ENCODE measurements around the gene FOLR2. TPM values are rescaled to one million over a fixed set of nuclear protein-coding genes. Genes with fewer than 3 reads are reported as not detected.
"Not testable (repeated sequence)": the region's sequence is repeated elsewhere in the genome, so short reads cannot be mapped to it uniquely, and the experiment has no call there.

FOLR2 gene
- total and polyA plus RNA-seq, 10 donors = 16.1 to 62.3 (median 23.0) TPM

DNA sequence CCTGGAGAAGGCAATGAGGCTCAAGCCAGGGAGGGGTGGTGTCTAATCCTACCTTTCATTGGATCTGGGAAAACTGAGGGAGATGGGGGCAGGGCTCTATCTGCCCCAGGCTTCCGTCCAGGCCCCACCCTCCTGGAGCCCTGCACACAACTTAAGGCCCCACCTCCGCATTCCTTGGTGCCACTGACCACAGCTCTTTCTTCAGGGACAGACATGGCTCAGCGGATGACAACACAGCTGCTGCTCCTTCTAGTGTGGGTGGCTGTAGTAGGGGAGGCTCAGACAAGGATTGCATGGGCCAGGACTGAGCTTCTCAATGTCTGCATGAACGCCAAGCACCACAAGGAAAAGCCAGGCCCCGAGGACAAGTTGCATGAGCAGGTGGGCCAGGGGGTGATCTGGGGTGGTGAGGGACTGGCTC lies 24.6 kb upstream of the FOLR2 start, which contains the start of gene FOLR1:
Gene FOLR1 (plus strand): TSS at position 180 of the 421 bp plus-strand sequence. CDS start 34 bp downstream, at position 214.
- Histone ChIP-seq H3K36me3 (no peaks in the 10 kb centered on the region), H3K27me3 (replicated peaks in 1 of 7) (no peaks in the 10 kb centered on the region), H3K4me1 (no peaks in the 10 kb centered on the region), H3K27ac (no peak within 1 kb of the TSS), H3K9me3 (no peaks in the 10 kb centered on the region), H3K4me3 (no peak within 1 kb of the TSS)
- intact Hi-C loops (cut with DNase I; ENCODE audit: low total_unique reads) = no loop called here
- TF ChIP-seq POLR2AphosphoS5 (IDR thresholded peaks at IDR 0.05) = no peak
- TF ChIP-seq, protein P1, sequence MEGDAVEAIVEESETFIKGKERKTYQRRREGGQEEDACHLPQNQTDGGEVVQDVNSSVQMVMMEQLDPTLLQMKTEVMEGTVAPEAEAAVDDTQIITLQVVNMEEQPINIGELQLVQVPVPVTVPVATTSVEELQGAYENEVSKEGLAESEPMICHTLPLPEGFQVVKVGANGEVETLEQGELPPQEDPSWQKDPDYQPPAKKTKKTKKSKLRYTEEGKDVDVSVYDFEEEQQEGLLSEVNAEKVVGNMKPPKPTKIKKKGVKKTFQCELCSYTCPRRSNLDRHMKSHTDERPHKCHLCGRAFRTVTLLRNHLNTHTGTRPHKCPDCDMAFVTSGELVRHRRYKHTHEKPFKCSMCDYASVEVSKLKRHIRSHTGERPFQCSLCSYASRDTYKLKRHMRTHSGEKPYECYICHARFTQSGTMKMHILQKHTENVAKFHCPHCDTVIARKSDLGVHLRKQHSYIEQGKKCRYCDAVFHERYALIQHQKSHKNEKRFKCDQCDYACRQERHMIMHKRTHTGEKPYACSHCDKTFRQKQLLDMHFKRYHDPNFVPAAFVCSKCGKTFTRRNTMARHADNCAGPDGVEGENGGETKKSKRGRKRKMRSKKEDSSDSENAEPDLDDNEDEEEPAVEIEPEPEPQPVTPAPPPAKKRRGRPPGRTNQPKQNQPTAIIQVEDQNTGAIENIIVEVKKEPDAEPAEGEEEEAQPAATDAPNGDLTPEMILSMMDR (IDR thresholded peaks at IDR 0.05 in 8 of 11, conservative IDR thresholded peaks at IDR 0.05 in 3 of 11) = no peak
- TF ChIP-seq POLR2A (IDR thresholded peaks at IDR 0.05) = no peak
- WGBS, 5 donors = 60 to 92% (median 82%) methylated on average over 4 to 5 of the region's 5 CpGs
- DNase-seq = no peak

DNA sequence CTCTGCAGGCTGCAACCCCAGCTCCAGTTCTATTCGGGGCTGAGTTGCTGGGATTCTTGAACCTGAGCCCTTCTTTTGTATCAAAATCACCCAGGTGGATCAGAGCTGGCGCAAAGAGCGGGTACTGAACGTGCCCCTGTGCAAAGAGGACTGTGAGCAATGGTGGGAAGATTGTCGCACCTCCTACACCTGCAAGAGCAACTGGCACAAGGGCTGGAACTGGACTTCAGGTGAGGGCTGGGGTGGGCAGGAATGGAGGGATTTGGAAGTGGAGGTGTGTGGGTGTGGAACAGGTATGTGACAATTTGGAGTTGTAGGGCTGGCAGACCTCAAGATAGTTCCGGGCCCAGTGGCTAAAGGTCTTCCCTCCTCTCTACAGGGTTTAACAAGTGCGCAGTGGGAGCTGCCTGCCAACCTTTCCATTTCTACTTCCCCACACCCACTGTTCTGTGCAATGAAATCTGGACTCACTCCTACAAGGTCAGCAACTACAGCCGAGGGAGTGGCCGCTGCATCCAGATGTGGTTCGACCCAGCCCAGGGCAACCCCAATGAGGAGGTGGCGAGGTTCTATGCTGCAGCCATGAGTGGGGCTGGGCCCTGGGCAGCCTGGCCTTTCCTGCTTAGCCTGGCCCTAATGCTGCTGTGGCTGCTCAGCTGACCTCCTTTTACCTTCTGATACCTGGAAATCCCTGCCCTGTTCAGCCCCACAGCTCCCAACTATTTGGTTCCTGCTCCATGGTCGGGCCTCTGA lies 20.9 kb upstream of the FOLR2 start:
- no peak overlapping the region for H3K4me3 ChIP-seq
- no peak overlapping the region for H3K27ac ChIP-seq
- H3K27me3 ChIP-seq (replicated peaks in 1 of 7) = no peaks in the 10 kb centered on the region
- no peak for TF ChIP-seq POLR2A (IDR thresholded peaks at IDR 0.05)
- DNase-seq = no peak
- intact Hi-C loops (cut with DNase I; ENCODE audit: low total_unique reads) = no loop called here
- H3K36me3 ChIP-seq = no peaks in the 10 kb centered on the region
- 84 to 94% (median 89%) methylated on average over 11 to 12 of the region's 12 CpGs for whole genome bisulfite sequencing, 5 donors
- no peaks in the 10 kb centered on the region for H3K4me1 ChIP-seq
- no peaks in the 10 kb centered on the region for H3K9me3 ChIP-seq

DNA sequence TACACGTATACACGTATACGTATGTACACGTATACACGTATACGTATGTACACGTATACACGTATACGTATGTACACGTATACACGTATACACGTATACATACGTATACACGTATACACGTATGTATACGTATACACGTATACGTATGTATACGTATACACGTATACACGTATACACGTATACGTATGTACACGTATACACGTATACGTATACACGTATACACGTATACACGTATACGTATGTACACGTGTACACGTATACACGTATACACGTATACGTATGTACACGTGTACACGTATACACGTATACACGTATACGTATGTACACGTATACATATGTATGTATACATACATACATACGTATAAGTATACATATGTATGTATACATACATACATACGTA lies 15.1 kb upstream of the FOLR2 start:
- intact Hi-C loops (cut with DNase I; ENCODE audit: low total_unique reads); H3K9me3 ChIP-seq; H3K36me3 ChIP-seq; H3K4me3 ChIP-seq; H3K27me3 ChIP-seq (replicated peaks in 1 of 7); H3K27ac ChIP-seq; DNase-seq: not testable (repeated sequence)
- H3K4me1 ChIP-seq = peaks cover 0 to 11% (median 0%) of the 10 kb centered on the region in 6 donors
- WGBS, 5 donors = 85 to 96% (median 95%) methylated on average over 33 to 43 of the region's 43 CpGs

DNA sequence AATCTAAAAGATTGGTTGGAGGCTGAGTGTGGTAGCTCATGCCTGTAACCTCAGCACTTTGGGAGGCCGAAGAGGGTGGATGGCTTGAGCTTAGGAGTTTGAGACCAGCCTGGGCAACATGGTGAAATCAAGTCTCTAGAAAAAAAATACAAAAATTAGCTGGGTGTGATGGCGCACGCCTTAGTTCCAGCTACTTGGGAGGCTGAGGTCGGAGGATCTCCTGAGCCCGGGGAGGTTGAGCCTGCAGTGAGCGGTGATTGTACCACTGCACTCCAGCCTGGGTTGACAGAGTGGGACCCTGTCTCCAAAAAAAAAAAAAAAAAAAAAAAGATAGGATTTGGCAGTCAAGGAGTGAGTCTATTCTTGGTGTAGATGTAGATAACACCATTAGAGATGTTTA lies 14.0 kb upstream of the FOLR2 start:
- no peak for DNase-seq
- Histone ChIP-seq H3K4me3 (no peak overlapping the region), H3K36me3 (no peaks in the 10 kb centered on the region), H3K4me1 (peaks cover 0 to 11% (median 0%) of the 10 kb centered on the region in 6 donors), H3K9me3 (no peaks in the 10 kb centered on the region), H3K27ac (no peak overlapping the region), H3K27me3 (replicated peaks in 1 of 7) (no peaks in the 10 kb centered on the region)
- intact Hi-C loops (cut with DNase I; ENCODE audit: low total_unique reads) = no loop called here
- TF ChIP-seq POLR2A (IDR thresholded peaks at IDR 0.05) (no peak), POLR2AphosphoS5 (IDR thresholded peaks at IDR 0.05) (no peak)
- TF ChIP-seq, protein P1 (IDR thresholded peaks at IDR 0.05 in 8 of 11, conservative IDR thresholded peaks at IDR 0.05 in 3 of 11) = no peak
- WGBS, 5 donors = 92 to 98% (median 96%) methylated on average over 6 of the region's 6 CpGs

DNA sequence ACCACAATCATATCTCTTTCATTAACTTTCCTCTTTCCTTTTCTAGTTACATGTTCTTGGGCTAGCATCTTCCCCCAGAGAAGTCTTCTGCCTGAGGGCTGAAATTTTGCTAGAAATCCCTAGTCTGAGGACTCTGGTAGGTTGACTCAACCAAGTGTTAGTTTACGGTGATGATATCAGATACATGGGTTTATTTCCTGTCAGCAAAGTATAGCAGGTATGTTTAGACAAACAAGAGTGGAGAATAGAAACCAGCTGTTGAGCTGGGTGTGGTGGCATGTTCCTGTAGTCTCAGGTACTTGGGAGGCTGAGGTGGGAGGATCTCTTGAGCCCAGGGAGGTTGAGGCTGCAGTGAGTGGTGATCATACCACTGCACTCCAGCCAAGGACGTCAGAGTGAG lies 13.4 kb upstream of the FOLR2 start:
- TF ChIP-seq POLR2A (IDR thresholded peaks at IDR 0.05) = no peak
- H3K36me3 ChIP-seq = no peaks in the 10 kb centered on the region
- H3K4me1 ChIP-seq = peaks cover 0 to 11% (median 0%) of the 10 kb centered on the region in 6 donors
- WGBS, 5 donors = 72 to 83% (median 75%) methylated on average over 2 of the region's 2 CpGs
- H3K27me3 ChIP-seq (replicated peaks in 1 of 7) = no peaks in the 10 kb centered on the region
- intact Hi-C loops (cut with DNase I; ENCODE audit: low total_unique reads) = no loop called here
- no peak overlapping the region for H3K27ac ChIP-seq
- no peak overlapping the region for H3K4me3 ChIP-seq
- no peaks in the 10 kb centered on the region for H3K9me3 ChIP-seq
- no peak for DNase-seq
